HG03521 (cell line): ENCODE data around the gene UBL7.
"Not testable (repeated sequence)": the region's sequence is repeated elsewhere in the genome, so short reads cannot be mapped to it uniquely, and the experiment has no call there.

ENCODE experiments used
- ATAC-seq: cut with Tn5 transposase; IDR thresholded peaks from one replicate; pipeline ENCODE4 v1.9.1; 2021; ENCODE audit warnings: mild to moderate bottlenecking, moderate library complexity; ENCODE audit not compliant: unreplicated experiment

The UBL7 gene, protein sequence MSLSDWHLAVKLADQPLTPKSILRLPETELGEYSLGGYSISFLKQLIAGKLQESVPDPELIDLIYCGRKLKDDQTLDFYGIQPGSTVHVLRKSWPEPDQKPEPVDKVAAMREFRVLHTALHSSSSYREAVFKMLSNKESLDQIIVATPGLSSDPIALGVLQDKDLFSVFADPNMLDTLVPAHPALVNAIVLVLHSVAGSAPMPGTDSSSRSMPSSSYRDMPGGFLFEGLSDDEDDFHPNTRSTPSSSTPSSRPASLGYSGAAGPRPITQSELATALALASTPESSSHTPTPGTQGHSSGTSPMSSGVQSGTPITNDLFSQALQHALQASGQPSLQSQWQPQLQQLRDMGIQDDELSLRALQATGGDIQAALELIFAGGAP

DNA sequence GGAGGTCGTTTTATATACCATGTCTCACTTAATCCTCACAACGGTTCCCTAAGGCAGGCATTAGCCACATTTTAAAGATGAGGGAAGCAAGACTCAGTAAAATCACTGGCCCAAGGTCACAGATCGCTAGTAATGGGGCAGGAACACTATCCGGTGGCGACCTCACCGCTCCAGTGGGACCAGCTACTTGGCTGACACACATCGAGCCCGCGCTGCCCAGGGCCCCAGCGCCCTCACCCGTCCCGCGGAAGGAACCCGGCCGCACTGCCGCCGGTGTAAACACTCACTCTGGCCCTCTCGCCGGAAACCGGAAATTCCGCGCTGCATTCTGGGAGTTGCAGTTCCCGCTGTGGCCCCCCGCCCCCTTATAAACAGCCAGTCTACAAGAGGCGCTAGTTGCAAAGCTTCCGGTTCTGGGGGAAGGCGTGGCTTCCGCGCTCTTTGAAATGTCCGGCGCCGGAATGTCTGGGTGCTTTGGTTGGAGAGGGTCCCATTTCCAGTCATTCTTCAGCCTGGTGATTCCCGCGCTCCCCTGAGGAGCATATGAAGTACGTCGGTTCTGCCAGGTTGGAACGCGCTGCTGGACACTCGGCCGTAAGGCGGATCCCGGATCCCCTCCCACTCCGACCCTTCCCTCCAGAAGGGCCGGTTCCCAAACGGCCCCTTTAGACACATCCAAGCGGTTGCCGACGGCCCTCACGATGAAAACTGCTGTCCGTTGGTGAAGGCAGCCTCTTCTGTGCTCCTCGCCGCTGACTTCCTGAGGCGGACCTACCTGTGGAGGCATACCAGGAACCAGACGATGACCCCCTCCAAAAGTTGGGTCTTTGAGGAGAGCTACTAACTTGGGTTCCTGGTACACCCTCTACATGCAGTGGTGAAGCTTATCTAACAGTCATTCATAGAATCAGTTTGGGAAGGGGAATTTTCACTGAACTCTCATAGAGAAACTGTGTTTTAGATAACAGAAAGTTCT lies at the start of gene UBL7:
Gene UBL7 (minus strand): TSS at position 290 of the 976 bp plus-strand sequence. CDS start 2,293 bp downstream, outside the sequence.
- peak; percentile 85 for ATAC-seq

DNA sequence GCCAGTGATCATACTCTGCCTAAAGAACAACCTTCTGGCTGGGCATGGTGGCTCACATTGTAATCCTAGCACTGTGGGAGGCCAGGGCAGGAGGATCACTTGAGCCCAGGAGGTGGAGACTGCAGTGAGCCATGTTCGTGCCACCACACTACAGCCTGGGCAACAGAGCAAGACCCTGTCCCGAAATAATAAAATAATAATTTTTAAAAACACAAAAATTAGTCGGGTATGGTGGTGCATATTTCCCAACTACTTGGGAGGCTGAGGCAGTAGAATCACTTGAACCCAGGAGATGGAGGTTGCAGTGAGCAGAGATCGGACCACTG lies 45.5 kb upstream of the UBL7 start:
- no peak for ATAC-seq

DNA sequence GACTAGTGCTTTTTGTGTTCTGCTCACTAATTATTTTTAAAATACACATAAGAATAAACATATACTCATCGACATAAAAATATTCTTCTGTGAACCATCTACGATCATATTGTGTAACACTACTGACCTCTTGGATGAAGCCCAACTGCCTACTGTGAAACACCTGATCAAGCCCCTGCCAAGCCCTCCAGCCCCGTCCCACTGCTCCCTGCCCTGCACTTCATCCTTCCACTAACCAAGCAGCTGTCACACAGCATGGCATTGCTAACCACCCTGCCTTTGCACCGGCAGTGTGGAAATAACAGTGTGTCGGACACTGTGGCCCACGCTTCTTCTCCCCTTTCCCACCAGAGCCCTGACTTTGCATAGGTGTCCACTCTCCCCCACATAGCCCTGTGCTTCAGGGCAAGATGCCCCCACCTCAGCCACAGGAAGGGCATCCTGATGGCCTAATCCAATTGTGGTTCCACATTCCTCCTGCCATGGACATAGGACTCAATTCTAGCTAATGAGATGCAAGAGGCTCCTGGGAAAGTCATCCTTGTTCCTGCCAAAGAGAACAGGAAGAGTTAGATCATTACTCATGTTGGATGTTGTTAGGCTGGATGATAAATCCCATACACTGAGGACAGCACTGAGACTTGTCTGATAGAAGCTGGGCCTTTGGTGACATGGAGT lies 45.0 kb upstream of the UBL7 start:
- no peak for ATAC-seq

DNA sequence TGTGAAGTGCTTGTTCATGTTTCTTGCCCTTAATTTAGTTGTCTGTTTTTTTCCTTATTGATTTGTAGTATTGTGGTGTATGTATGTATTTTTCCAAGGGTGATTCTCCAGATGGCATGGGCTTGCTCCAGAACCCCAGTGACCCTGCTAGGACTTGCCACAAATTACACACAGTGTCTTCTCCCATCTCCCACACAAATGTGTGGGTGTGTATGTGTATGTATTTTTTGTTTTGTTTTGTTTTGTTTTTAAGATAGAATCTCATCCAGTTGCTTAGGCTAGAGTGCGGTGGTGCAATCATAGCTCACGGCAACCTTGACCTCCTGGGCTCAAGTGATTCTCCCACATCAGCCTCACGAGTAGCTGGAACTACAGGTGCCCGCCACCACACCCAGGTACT lies 43.9 kb upstream of the UBL7 start:
- no peak for ATAC-seq

DNA sequence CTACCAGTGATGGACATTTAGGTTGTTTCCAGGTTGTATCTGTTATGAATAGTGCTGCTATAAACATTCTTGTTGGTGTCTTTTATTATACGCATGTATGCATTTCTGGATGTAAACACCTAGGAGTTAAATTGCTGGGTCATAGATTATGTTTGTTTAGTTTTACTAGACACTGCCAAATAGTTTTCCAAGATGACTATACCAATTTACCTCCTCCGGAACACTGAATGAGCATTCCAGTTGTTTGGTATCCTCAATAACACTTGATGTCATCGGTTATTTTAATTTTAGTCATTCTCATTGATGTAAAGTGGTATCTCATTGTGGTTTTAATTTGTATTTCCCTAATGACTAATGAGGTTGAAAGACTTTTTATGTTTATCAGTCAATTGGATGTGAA lies 43.5 kb upstream of the UBL7 start:
- ATAC-seq = no peak

DNA sequence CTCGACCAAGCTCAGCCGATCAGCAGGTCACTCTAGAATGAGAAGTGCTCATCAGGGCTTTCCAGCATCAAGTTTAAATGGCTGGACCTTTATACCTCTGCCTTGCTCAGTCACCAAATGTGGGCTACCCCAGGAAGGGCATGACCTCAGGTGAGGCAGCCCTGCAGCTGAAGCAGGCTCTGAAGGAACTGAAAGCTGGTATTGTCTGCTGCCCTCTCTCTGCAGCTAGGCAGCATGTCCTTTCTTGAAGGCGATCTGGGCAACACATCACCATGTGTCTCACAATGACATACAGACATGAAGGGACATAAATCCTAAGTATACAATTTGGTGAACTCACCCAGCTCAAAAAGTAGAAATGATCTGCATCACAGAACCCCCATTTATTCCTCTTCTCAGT lies 41.3 kb upstream of the UBL7 start:
- no peak for ATAC-seq

DNA sequence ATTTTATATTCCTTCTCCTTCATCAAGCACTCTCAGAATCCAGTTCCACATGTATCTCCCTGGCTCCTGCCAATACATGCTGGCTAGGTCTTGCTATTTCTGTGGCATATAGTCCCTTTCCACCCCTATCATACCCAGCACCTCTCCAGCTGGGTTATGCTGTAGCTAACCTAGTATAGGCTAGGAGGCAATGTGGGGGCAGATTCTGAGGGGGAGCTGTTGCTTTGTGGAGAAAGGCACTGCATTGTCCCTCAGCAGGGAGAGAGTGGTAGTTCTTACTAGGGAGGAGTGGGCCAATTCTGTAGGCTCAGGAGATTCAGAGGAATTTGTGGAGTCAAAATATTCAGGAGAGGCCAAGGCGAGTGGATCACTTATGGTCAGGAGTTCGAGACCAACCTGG lies 39.4 kb upstream of the UBL7 start:
- no peak for ATAC-seq

DNA sequence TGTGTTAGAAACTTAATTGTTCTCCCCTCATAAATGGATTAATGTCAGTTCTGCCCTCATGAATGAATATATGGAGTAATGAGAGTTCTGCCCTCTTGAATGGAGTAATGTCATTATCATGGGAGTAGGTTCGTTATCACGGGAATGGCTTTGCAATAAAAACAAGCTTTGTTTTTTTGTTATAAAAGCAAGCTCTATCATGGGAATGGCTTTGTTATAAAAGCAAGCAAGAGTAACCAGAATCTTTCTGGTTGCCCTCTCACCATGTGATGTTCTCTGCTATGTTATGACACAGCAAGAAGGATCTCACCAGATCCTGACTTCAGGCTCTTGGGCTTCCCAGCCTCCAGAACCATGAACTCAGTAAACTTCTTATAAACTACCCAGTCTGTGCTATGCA lies 38.4 kb upstream of the UBL7 start:
- ATAC-seq = no peak

DNA sequence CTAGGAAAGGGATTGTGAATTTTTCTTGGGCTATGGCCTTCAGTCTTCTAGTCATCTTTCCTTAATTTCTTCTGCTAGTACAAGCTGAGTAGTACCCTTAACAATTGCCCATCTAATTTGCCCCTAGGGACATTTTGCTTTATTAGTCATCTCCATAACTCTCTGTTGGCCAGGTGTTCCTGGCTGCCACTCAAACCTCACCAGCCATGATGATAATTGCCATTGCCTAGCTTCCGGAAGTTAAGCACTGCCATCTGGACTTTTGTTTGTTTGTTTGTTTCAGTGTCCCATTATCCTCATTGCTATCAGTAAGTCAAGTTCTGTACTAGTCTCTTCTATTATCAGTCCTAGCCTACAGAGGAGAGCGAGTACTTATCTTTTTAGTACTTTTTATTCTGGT lies 36.6 kb upstream of the UBL7 start:
- ATAC-seq = no peak

DNA sequence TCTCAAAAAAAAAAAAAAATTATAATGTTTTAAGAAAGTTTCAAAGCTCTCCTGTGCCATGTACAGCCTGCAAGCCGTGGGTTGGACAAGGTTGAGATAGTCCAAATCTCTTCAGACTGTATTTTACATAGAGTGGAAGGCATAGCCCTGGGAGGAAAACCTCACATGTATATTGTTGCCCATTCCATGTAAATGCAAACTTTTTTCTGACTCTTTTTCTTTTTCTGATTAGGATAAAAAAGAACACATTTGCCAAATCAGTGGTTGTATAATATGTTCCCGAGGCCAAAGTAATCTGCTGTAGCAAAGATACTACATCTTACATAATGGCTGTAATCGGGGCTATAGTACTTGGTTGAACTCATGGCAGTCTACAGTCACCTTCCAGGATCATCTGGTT lies 35.7 kb upstream of the UBL7 start:
- ATAC-seq = no peak

DNA sequence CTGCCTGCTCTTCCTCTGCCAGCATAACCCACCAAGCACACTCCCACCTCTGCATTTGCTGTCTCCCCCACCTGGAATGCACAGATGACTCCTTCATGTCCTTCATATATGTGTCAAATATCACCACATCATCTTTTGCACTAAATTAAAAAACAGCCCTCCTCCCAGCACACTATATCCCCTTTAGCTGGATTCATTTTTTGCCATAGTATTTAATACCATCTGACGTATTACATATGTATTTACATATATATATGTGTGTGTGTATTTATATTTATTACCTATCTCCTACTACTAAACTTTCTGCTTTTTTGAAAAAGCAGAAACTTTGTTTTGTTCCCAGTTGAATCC lies 29.4 kb upstream of the UBL7 start:
- no peak for ATAC-seq

DNA sequence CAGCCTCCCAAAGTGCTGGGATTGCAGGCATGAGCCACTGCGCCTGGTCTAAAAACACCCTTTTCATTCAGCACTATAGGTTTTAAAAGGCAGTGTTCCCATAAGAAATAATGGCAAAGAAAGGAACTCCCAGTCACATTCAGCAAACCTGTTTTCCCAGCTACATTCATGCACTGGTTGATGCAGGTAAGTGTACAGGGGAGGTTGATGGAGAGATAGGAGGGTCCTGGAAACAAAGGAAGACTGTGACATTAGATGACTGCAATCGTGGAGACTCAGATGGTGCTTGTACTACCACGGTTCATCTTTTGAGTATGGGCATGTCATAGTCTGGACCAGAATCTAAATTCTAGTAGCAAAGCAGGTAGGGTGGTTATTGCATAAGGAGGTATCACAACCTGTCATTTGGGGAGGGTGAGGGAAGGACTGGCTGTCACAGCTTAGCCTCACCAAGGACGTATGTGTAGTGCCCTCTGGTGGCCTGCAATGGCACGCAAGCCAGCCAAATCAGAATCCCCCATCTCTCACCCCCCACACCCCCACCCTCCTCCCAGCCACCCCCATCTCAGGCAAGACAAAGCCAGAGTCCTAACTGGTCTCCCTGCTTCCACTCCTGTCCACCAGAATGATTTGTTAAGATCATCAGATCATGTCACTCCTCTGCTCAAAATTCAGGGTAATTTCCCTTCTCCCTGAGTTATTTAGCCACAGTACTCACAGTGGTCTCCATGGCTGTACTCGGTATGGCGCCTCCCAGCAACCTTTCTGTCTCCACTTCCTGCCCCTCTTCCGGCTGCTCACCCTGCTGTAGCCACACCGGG lies 28.8 kb upstream of the UBL7 start:
- no peak for ATAC-seq

DNA sequence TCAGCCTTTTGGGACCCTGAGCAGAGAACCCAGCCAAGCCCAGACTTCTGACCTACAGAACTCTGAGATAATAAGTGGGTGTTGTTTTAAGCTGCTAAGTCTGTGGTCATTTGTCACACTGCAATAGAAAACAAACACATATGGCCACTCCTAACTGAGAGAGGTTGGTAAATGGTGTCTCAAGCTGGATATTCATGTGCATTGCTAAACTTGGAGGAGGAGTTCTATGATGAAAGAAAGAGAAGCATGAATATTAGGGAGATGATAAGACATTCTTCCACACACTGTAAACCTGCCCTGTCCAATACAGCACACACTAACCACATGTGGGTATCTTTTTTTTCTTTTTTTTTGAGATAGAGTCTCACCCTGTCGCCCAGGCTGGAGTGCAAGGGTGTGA lies 27.8 kb upstream of the UBL7 start:
- ATAC-seq = no peak

DNA sequence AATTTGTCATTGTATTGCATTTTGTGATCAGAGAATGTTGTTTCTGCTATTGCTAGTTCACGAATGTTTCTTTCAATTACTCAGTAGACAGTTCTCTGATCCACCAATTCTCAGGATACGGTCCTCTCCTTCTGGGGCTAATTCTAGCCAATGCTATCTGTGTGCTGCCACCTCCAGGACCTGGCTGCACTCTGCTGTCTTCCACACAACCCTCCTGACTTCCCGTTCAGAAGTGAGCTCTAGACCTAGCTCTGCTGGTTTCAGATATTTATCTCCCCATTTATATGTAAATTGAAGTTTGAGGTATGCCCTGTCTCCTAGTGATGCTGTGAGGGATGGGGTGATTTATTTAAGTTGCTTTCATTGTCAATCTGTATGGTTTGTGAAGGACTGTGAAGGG lies 21.7 kb upstream of the UBL7 start:
- ATAC-seq = no peak

DNA sequence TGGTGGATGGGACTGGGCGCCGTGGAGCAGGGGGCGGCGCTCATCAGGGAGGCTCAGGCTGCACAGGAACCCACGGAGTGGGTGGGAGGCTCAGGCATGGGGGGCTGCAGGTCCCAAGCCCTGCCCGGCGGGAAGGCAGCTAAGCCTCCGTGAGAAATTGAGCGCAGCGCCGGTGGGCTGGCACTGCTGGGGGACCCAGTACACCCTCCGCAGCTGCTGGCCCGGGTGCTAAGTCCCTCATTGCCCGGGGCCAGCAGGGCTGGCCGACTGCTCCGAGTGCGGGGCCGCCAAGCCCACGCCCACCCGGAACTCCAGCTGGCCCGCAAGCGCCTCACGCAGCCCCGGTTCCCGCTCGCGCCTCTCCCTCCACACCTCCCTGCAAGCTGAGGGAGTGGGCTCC lies 19.4 kb upstream of the UBL7 start:
- not testable (repeated sequence) for ATAC-seq

DNA sequence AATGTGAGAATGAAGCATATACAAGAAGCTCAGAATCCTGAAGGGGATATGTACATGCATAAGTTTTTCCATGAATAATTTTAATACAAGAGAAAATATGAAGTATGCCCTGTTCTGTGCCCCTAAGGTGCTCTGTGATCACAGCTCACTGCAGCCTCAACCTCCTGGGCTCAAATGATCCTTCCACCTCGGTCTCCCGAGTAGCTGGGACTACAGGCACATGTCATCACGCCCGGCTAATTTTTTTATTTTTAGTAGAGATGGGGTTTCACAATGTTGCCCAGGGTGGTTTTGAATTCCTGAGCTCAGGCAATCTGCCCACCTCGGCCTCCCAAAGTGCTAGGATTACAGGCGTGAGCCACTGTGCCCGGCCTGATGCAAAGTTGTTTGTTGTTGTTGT lies 10.7 kb upstream of the UBL7 start:
- ATAC-seq = not testable (repeated sequence)

DNA sequence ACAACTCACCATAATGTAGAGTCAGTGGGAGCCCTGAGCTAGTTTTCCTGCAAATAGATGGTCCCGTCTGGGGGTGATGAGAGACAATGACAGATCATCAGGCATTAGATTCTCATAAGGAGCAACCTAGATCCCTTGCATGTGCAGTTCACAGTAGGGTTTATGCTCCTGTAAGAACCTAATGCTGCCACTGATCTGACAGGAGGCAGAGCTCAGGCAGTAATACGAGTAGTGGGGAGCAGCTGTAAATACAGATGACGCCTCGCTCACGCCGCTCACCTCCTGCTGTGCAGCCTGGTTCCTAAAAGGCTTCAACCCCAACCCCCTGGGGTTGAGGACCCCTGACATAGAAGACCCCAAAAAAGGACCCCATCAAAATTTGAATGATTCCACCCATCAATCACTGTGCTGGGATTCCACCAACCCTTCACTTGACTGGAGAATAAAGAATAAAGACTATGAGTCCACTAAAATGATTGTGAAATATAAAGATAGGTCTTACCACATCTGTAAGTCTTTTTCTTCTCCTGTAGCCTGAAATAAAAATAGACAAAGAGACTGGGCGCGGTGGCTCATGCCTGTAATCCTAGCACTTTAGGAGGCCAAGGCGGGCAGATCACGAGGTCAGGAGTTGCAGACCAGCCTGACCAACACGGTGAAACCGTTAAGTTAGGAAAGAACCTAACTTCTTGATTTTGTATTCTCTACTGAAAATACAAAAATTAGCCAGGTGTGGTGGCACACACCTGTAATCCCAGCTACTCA lies 9.9 kb upstream of the UBL7 start:
- ATAC-seq = no peak

DNA sequence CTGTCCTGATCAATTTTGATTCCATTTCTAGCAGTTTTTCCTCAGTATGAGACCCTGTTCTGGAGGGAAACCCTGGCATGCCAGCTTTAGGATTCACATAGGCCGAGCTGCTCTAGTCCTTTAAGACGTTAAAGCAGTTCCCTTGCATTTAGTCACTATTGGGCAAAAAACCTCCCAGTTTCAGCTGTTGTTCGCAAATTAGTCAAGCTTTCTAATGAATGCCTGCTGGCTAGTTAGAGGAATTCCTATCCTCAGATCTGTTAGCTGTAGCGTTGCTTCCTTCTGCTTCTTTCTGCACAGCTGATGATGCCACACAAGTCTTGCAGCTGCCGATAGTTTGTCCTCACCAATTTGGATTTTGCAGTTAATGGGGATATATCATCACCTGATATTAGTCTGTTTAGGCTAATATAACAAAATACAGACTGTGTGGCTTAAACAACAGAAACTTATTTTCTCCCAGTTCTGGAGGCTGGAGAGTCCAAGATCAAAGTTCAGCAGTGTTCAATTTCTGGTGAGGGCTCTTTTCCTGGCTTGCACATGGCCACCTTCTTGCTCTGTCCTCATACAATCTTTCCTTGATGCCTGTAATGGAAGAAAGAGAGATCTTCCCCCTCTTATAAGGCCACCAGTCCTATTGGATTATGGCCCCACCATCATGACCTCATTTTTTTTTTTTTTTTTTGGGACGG lies 7.5 kb upstream of the UBL7 start:
- ATAC-seq = no peak

DNA sequence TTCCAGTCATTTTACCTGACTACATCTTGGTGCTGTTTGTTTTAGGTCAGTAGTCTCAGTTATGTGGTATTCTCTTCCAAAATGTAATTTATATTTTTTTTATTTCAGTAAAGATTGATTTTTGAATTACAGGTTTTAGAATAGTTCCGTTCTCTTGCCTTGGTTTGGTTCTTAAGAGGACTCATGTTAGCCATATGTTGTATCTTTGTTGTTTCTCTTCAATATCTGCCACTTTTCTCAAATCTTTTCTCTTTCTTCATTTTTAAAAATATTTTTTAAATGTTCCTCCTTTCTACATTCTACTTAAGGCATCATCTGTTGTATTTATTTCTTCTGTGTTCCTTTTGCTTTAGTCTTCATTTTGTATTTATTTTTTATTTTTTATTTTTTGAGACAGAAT lies 5.6 kb upstream of the UBL7 start:
- no peak for ATAC-seq

DNA sequence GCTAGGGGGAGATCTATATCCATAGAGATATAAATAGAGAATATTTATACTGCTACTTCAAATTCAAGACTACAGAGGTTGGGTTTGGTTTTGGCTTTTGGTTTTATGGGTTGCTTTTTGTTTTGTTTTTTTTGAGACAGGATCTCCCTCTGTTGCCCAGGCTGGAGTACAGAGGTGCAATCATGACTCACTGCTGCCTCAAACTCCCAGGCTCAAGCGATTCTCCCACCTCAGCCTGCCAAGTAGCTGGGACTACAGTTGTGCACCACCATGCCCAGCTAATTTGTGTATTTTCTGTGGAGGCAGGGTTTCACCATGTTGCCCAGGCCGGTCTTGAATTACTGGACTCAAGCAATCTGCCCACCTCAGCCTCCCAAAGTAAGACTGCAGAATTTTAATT lies 3.9 kb upstream of the UBL7 start:
- no peak for ATAC-seq
